ENCODE results near the gene BICD1.
"Not testable (repeated sequence)": the region's sequence is repeated elsewhere in the genome, so short reads cannot be mapped to it uniquely, and the experiment has no call there.

BICD1 gene

GRCh38 chr12:32248441-32249140 is 141.9 kb downstream of the BICD1 start:
- no peak for DNase-seq (ENCODE audit: low spot score)

- DNase-seq (ENCODE audit: low spot score), result no peak
These were observed 143.1 kb downstream of the BICD1 start for GRCh38 chr12:32249777-32250176.

GRCh38 chr12:32252199-32253073 is 145.8 kb downstream of the BICD1 start:
- DNase-seq (ENCODE audit: low spot score), result no peak

GRCh38 chr12:32253154-32253790 is 146.6 kb downstream of the BICD1 start:
- no peak for DNase-seq (ENCODE audit: low spot score)

GRCh38 chr12:32254260-32254956 is 147.8 kb downstream of the BICD1 start:
- DNase-seq (ENCODE audit: low spot score), result no peak

GRCh38 chr12:32255588-32255987 is 148.9 kb downstream of the BICD1 start:
- no peak for DNase-seq (ENCODE audit: low spot score)

GRCh38 chr12:32257695-32258496 is 151.2 kb downstream of the BICD1 start:
- DNase-seq (ENCODE audit: low spot score), result no peak

- no peak for DNase-seq (ENCODE audit: low spot score)
These were observed 154.0 kb downstream of the BICD1 start for GRCh38 chr12:32260696-32261095.

- DNase-seq (ENCODE audit: low spot score), result no peak
These were observed 155.0 kb downstream of the BICD1 start for GRCh38 chr12:32261638-32262037.

GRCh38 chr12:32264961-32265360 is 158.3 kb downstream of the BICD1 start:
- no peak for DNase-seq (ENCODE audit: low spot score)

- DNase-seq (ENCODE audit: low spot score), result no peak
These were observed 158.8 kb downstream of the BICD1 start for GRCh38 chr12:32265456-32265855.

- DNase-seq (ENCODE audit: low spot score), result no peak
These were observed 159.3 kb downstream of the BICD1 start for GRCh38 chr12:32265951-32266350.

GRCh38 chr12:32266756-32267155 is 160.1 kb downstream of the BICD1 start:
- DNase-seq (ENCODE audit: low spot score), result no peak

- no peak for DNase-seq (ENCODE audit: low spot score)
These were observed 164.4 kb downstream of the BICD1 start for GRCh38 chr12:32270818-32271710.

- no peak for DNase-seq (ENCODE audit: low spot score)
These were observed 165.8 kb downstream of the BICD1 start for GRCh38 chr12:32272465-32272864.

- no peak for DNase-seq (ENCODE audit: low spot score)
These were observed 166.4 kb downstream of the BICD1 start for GRCh38 chr12:32273063-32273522.

- DNase-seq (ENCODE audit: low spot score), result peak; percentile 23
These were observed 167.1 kb downstream of the BICD1 start for GRCh38 chr12:32273712-32274111.

- no peak for DNase-seq (ENCODE audit: low spot score)
These were observed 168.0 kb downstream of the BICD1 start for GRCh38 chr12:32274665-32275064.

GRCh38 chr12:32275520-32275919 is 168.9 kb downstream of the BICD1 start:
- not testable (repeated sequence) for DNase-seq (ENCODE audit: low spot score)

- no peak for DNase-seq (ENCODE audit: low spot score)
These were observed 171.1 kb downstream of the BICD1 start for GRCh38 chr12:32277774-32278173.
